Mammary epithelial cell (primary cell): ENCODE data around the gene VCX3B.

Experiments used
- EZH2 ChIP-seq: IDR thresholded peaks from 2 replicates; pipeline ENCODE4 v1.6.1; 2012; ENCODE audit warnings: low read length, inconsistent platforms, borderline replicate concordance
- TF ChIP-seq, protein P1 (sequence below), 2 donors: IDR thresholded peaks in 1 of 2; conservative IDR thresholded peaks in 1 of 2; 2 replicates each; pipeline ENCODE4 v1.5.1; 2011 to 2012; ENCODE audit warnings: inconsistent platforms in 2 of 2, low read length in 2 of 2, mild to moderate bottlenecking in 2 of 2, control low read depth in 1 of 2, low read depth in 1 of 2; ENCODE audit not compliant: insufficient read depth in 1 of 2; ENCODE audit errors: extremely low read depth in 1 of 2

DNA sequence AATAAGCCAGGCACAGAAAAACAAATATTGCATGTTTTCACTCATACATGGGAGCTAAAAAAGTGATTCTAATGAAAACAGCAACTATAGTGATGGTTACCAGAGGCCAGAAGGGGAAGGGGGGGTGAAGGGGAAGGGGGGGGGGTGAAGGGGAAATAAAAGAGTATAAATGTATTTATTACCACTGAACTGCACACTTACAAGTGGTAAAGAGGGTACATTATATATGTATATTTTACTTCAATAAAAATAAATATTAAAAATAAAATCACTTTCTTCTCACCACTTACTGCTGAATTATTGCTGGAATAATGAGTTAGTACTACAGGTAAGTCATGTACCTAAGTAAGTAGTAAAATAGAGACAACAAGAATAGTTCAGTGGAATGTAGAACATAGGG is 2.1 kb upstream of the VCX3B start:
- TF ChIP-seq, protein P1, sequence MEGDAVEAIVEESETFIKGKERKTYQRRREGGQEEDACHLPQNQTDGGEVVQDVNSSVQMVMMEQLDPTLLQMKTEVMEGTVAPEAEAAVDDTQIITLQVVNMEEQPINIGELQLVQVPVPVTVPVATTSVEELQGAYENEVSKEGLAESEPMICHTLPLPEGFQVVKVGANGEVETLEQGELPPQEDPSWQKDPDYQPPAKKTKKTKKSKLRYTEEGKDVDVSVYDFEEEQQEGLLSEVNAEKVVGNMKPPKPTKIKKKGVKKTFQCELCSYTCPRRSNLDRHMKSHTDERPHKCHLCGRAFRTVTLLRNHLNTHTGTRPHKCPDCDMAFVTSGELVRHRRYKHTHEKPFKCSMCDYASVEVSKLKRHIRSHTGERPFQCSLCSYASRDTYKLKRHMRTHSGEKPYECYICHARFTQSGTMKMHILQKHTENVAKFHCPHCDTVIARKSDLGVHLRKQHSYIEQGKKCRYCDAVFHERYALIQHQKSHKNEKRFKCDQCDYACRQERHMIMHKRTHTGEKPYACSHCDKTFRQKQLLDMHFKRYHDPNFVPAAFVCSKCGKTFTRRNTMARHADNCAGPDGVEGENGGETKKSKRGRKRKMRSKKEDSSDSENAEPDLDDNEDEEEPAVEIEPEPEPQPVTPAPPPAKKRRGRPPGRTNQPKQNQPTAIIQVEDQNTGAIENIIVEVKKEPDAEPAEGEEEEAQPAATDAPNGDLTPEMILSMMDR (conservative IDR thresholded peaks at IDR 0.05 in 1 of 2, IDR thresholded peaks at IDR 0.05 in 1 of 2; ENCODE audit: extremely low read depth in 1 of 2, insufficient read depth in 1 of 2, low read depth in 1 of 2, low read length in 2 of 2): no peak
- no peak for TF ChIP-seq EZH2
